G401.6 (cell line): ENCODE data around the gene MUCL3.
"Not testable (repeated sequence)": the region's sequence is repeated elsewhere in the genome, so short reads cannot be mapped to it uniquely, and the experiment has no call there.

Experiments
- FAIRE-seq: peaks from 2 replicates; lab custom pipeline; 2012; peaks lifted over from hg19 to GRCh38; lab: Jason Lieb, UNC

MUCL3 gene

GRCh38 chr6:30913721-30914075 is 27.1 kb upstream of the MUCL3 start:
- no peak for FAIRE-seq

DNA sequence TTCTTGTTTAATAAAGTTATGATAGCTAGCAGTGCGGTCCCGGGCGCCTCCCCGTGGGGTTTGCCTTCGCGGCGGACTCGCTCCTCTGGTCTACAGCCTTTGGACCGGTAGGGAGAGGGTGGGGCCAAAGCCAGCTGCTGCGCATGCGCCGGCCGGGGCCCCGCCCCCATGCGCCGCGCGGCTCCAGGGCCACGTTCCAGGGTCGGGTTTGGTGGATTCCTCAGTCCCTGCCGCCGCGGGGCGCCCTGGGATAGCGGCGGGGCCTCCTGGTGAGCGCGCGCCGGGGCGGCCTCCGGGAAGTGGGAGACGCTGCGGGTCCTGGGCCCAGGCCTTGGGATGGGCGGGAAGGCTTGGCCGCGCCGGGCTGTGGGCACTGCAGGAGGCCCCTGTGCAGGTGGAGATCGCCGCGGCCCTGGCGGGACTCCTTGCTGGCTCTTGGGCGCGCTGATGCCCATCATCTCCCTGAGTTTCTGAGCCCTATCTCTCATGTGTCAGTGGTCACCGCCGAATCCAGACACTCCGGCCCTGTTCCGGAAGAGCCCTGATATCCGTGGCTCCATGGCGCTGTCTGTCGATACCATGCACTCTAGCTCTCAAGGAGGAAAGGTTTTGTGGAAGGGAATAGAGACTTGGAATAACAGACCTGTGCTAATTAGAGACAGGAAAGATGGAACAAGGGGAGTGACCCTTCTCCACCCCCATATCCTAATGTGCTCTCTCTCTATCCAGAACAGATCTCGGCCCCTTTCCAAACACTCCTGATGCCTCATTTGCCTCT is 26.5 kb upstream of the MUCL3 start, which contains the start of gene VARS2:
VARS2 (plus strand) TSS at position 163 of the 778 bp plus-strand sequence; CDS start at position 762, 599 bp downstream.
- FAIRE-seq = no peak

DNA sequence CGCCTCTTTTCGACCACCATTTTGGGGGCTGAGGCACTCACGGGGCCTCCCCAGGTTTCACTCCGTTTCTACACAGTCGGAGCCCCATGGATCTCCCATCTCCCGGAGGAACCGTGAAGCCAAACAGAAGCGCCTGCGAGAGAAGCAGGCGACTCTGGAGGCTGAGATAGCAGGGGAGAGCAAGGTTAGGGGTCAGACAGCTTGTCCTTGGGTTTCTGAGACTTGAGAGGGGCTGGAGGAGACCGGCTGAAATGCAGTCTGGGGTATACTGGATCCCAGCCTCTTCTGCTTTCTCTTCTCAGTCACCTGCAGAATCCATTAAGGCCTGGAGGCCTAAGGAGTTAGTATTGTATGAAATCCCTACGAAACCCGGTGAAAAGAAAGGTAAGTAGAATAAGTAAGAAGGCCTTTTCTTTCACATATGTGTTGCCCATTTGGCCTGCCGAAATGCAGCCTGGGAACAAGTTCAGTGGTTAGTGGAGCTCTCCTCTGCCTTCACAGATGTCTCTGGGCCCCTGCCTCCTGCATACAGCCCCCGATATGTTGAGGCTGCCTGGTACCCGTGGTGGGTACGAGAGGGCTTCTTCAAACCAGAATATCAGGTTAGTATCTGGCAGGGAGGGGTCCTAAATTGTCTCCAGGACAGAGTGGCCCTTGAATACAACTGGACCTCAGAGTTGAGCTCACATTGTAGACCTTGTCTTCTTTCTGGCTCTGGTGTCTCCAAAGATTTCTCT is 25.8 kb upstream of the MUCL3 start:
- FAIRE-seq = no peak

DNA sequence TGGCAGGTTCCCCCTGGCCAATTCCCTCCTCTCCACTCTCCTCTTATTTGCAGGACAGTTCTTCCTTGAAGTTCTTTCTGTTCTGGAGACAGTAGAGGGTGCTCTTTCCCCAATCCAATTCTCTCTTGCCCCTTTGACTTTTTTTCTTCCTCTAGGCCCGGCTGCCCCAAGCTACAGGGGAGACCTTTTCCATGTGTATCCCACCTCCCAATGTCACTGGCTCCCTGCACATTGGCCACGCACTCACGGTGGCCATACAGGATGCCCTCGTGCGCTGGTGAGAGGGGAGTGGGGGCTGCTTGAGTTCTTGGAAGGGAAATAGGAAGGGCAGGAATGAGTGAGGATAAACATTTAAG is 25.2 kb upstream of the MUCL3 start:
- FAIRE-seq = peak; percentile 76

GRCh38 chr6:30917041-30917440 is 23.7 kb upstream of the MUCL3 start:
- FAIRE-seq = no peak

DNA sequence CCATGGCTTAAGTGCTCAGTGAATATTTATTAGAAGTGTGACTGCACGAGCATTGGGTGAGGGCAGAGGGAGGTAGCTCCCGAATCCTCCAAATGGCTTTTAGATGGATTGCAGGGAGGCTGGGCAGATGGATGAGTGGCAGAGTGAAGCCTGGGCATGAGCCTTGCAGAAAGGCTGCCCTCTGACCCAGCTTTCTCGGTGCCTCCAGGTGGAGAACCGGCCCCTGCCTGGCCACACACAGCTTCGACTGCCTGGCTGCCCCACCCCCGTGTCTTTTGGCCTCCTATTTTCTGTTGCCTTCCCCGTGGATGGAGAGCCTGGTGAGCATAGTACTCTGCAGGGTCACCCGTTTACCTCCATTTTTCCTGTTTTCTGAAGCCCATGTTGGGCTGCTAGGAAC is 23.3 kb upstream of the MUCL3 start:
- no peak for FAIRE-seq

DNA sequence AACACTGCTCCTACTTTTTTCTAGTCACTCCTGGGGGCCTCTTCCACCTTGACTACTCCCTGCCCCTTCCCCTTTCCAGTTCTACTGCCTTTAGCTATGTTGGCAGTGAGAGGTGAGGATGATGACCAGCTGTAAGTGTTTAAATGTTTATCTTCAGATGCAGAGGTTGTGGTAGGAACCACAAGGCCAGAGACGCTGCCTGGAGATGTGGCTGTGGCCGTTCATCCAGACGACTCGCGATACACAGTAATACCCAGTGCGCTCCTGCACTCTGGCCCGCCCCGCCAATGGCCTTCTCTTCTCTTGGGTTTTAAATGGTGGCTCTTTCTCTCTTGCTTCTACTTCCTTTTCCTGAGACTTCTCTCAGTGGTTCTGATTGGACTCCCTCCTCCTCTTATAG is 22.1 kb upstream of the MUCL3 start:
- no peak for FAIRE-seq

DNA sequence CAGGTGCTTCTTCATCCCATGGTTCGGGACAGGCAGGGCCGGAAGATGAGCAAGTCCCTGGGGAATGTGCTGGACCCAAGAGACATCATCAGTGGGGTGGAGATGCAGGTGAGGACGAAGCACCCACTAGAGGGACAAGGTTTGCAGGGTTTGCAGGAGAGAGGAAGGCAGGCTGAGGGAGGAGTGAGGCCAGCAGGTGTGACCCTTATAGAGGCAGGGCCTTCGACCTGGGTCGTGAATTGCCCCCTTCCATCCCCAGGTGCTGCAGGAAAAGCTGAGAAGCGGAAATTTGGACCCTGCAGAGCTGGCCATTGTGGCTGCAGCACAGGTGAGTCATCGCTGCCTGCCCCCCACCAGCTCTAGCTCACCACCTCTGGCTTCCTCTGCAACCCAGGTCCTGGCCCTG is 18.3 kb upstream of the MUCL3 start:
- FAIRE-seq = no peak

- not testable (repeated sequence) for FAIRE-seq
These were observed 16.6 kb upstream of the MUCL3 start for GRCh38 chr6:30924040-30924627.

DNA sequence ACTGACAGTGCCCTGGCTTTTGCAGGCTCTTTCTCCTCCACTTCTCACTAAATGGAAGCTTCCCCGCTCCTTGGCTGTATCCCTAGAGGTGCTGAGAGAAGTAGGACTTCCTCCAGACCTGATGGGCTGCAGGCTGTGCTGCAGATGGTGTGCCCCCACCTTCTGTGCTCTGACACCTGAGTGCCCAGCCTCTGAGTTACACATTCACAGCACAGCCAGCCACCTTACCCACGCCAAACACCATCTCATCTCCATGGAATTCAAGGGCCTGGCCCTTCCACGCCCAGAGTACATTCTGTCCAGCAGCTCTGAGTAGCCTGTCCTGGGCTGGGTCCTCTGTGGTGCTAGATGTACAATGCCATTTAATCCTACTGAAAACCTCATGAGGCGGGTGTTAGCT is 14.1 kb upstream of the MUCL3 start:
- FAIRE-seq = no peak

DNA sequence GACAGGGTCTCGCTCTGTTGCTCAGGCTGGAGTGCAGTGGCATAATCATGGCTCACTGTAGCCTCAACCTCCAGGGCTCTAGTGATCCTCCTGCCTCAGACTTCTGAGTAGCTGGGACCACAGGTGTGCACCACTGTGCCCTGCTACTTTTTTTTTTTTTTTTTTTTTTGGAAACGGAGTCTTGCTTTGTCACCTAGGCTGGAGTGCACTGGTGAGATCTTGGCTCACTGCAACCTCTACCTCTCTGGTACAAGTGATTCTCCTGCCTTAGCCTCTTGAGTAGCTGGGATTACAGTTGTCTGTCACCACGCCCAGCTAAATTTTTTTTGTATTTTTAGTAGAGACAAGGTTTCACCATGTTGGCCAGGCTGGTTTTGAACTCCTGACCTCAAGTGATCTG is 13.7 kb upstream of the MUCL3 start:
- not testable (repeated sequence) for FAIRE-seq

GRCh38 chr6:30928677-30929076 is 12.1 kb upstream of the MUCL3 start:
- FAIRE-seq = no peak

DNA sequence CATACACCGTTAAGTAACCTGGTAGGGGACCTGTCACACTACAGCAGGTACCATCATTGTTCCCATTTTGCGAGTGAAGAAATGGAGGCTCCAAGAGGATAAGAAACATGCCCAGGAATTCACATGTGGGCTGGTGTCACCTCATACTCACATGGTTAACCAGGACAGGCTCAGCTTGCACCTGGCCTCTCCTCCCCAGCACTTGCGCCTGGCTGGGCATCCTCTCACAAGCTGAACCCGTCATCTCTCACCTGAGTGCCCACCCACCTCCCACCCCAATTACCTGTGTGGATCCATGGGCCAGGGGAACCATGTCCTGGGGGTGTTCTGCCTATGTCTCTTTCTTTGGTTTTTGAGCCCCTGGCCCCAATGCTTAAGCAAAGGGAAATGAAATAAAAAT is 10.3 kb upstream of the MUCL3 start:
- no peak for FAIRE-seq

DNA sequence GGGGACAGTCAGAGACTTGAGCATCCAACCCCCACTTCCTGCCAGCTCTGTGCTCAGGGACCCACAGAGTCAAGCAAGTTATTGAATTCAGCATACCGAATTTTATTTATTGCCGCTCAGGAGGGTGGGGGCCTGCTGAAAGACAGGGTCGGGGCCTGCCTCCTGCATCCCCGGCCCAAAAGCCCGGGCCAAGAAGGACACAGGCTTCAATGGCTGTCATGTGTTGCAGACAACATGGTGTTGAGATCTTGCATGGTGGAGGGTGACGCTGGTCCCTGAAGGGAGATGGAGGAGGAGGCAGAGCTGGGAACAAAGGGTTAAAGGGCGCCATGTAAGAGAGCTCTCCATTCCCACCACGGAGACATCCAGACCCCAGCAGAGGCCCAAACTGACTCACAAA is 9.5 kb upstream of the MUCL3 start:
- no peak for FAIRE-seq

- no peak for FAIRE-seq
These were observed 8.7 kb upstream of the MUCL3 start, which contains the start of gene SFTA2 for GRCh38 chr6:30931969-30932645. TSS of gene SFTA2 (minus strand) at chr6:30932170. CDS start at chr6:30932096, 74 bp downstream.

GRCh38 chr6:30932665-30933365 is 8.0 kb upstream of the MUCL3 start:
- no peak for FAIRE-seq

DNA sequence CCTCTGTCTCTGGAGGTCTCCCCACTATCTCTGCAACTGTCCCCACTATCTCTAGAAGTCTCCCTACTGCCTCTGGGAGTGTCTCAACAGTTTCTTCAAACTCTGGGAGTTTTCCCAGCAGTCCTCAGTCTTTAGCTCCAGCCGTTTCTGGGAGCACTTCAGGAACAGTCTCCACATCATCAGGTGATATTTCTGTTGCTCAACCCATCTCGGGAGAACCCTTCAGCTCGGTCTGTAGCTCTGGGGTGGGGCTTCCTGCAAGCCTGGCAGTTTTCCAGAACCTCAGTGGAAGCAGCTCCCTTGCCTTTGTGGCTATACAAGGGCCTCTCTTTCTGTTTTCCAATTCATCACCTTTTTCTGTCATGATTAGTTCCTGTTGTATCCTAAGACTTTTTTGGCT is 5.8 kb upstream of the MUCL3 start:
- no peak for FAIRE-seq

DNA sequence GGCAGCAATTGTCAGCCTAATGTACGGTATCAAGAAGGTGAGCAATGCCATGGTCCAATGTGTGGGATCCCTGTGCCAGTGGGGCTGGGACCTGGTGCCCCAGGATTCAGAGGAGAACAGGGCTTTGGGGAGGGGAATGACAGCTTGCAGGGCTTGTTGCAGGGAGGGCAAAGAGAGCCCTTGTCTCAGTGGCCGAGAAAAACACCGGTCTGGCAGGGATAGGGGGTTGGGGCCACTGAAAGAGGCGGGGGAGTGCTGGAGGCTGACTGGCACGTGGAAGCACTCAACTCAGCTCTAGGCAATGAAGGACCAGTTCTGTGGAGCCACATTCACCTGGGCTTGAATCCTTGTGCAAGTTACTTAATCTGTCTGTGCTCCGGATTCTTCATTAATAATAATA is 3.5 kb upstream of the MUCL3 start:
- no peak for FAIRE-seq

DNA sequence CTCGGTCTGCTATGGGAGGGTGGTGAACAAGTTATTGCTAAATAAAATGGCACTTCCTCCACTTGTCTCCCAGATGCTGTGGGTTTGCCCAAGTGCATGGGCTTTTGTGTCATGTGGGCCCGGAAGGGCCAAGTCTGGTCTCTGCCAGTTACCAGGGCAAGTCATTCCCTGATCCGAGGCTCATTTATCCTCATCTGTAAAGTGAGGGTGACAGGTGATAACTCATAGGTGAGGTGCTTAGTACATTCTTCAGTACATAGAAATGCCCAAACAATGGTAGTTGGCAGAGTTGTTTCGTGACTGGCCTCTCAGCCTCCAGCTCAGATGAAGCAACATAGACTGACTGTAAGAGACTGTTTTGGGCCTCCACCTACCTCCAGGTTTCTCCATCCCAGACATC is 2.0 kb upstream of the MUCL3 start:
- FAIRE-seq = no peak

DNA sequence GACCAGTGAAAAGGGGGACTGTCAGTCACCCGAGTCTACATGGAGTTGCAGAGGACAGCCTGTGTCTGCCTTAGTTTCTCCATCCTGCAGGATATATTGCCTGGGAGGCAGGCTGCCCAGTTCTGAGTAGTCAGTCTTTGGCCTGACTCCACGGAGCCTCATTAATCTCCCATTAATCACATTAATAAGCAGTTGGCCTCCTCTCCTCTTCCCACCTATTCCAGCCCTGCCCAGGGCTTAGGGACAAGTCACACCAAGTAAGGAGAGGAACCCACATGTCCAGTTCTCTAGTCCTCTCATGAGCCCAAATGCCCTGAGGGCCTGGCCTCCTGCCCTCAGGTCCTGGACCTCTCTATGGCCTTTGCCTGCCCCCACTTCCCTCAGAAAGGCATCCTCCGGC is 1.3 kb upstream of the MUCL3 start:
- no peak for FAIRE-seq

DNA sequence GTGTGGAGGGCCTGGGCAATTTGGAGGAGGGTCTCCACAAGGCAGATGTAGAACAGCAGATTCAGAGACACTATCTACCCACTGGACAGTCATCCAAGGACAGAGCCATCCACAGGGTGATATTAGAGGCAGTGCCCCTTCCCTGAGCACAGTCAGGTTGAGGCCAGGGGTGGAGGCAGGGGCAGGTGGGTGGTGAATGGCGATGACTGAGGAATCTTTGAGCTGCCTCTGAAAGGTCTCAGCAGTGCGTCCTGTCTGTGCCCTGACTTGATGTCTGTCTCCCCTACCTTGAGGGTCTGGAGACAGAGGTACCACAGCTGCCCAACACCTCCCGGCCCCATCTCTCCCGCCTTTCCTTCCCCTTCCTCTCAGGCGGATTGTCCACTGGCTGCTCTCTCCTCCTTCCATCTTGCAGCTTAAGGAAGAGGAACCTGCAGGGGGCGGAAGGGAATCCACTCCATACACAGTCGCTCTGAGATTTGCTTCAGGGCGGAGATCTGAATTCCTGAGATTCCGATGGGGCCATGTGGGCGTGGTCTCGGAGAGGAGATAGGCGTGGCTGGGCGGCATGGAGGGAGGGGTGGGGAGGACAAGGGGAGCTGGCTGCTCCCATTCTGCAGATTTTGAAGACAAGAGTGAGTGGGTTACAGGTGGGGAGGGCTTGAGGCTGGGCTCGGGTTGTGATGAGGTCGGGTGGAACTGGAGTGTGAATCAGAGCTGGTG is 1.7 kb downstream of the MUCL3 start:
- no peak for FAIRE-seq

GRCh38 chr6:30944051-30944450 is 3.3 kb downstream of the MUCL3 start:
- FAIRE-seq = no peak
